Heart left ventricle (tissue), 16 donors: Measurements from ENCODE around the gene ICE1. TPM values are rescaled to one million over a fixed set of nuclear protein-coding genes. Genes with fewer than 3 reads are reported as not detected.
A peak's percentile ranks its signal among the peaks of the same experiment; 100 is the strongest.

ENCODE experiments used
- ATAC-seq, 4 donors: fragments of 200-7000 bp; cut with Tn5 transposase; one replicate each; pipeline ENCODE4 v1.9.1; 2020 to 2022; ENCODE audit warnings: moderate library complexity in 4 of 4, mild to moderate bottlenecking in 3 of 4, moderate number of reproducible peaks in 1 of 4
- DNase-seq, 5 donors: peaks; one replicate each; pipeline ENCODE4 v3.0.0-alpha.2; 2020
- H3K27ac ChIP-seq, 12 donors: fragments of 200-600 bp; sonication (generic) in 4 of 12; one replicate each; pipeline versions ENCODE4 v1.5.0 to v1.8.0; 2016 to 2022; ENCODE audit warnings: mild to moderate bottlenecking in 2 of 12
- H3K27me3 ChIP-seq, 9 donors: fragments of 200-600 bp; sonication (generic) in 2 of 9; one replicate each; pipeline versions ENCODE4 v1.5.1 to v1.8.0; 2016 to 2022; ENCODE audit warnings: mild to moderate bottlenecking in 3 of 9
- H3K36me3 ChIP-seq, 9 donors: fragments of 200-600 bp; sonication (generic) in 2 of 9; one replicate each; pipeline versions ENCODE4 v1.5.0 to v1.8.0; 2018 to 2022; ENCODE audit warnings: mild to moderate bottlenecking in 2 of 9
- H3K4me1 ChIP-seq, 12 donors: fragments of 200-600 bp; sonication (generic) in 4 of 12; one replicate each; pipeline versions ENCODE4 v1.5.0 to v1.8.0; 2016 to 2022; ENCODE audit warnings: mild to moderate bottlenecking in 3 of 12
- H3K4me3 ChIP-seq, 12 donors: fragments of 200-600 bp; sonication (generic) in 4 of 12; one replicate each; pipeline versions ENCODE4 v1.5.0 to v1.8.0; 2017 to 2022; ENCODE audit warnings: mild to moderate bottlenecking in 9 of 12, moderate library complexity in 4 of 12
- H3K9me3 ChIP-seq, 12 donors: fragments of 200-600 bp; sonication (generic) in 4 of 12; one replicate each; pipeline versions ENCODE4 v1.5.0 to v1.8.0; 2016 to 2022; ENCODE audit warnings: mild to moderate bottlenecking in 1 of 12
- CTCF ChIP-seq, 12 donors: fragments of 200-600 bp; sonication (generic) in 4 of 12; IDR thresholded peaks; one replicate each; pipeline versions ENCODE4 v1.5.0 to v1.8.0; 2018 to 2022; ENCODE audit warnings: antibody characterized with exemption in 12 of 12, mild to moderate bottlenecking in 5 of 12
- POLR2A ChIP-seq, 2 donors: fragments of 450-650 bp; IDR thresholded peaks; one replicate each; pipeline ENCODE4 v1.6.1; 2017; ENCODE audit warnings: antibody characterized with exemption in 2 of 2, mild to moderate bottlenecking in 2 of 2, moderate library complexity in 2 of 2
- WGBS, 4 donors: extraction: QIAGEN DNeasy Blood & Tissue Kit in 2 of 4; methylation state at CpG; one replicate each; pipeline versions ENCODE4 v1.1.5 to v1.1.7; 2013 to 2018; 5-methylcytosine and 5-hydroxymethylcytosine counted together
- intact Hi-C, 10 donors: fragments of 100-400 bp; cut with DNase I; formaldehyde crosslinking; loops; one replicate each; pipeline versions ENCODE4 v1.11.1 to v1.14.2; 2022
- polyA plus RNA-seq, 2 donors: library from polyadenylated mRNA; stranded (reverse); fragments of 200-250 nt; gene quantifications; one replicate each; pipeline ENCODE4 v1.2.3, GENCODE V29; 2013
- total RNA-seq, 9 donors: library from RNA; depleted of rRNA in 2 of 9; stranded (reverse); fragments of >200 nt in 2 of 9; fragmentation: NEBNext Ultra II Directional in 3 of 9; extraction: Animal tissue kit (Norgen Biotek cat#: 25700) in 3 of 9; gene quantifications; one replicate each; pipeline versions ENCODE4 v1.1.0 to v1.2.4, GENCODE V29; 2016 to 2023
- donor health status: ischemic (EF 13 %, LVEDD 7.1; RV severe dilation, severe dysfunction).
- donor health status: healthy with polysubstance abuse.
- donor health status: DM: no; HTN: yes; CAD: no.
- donor health status: DM: no; HTN: no; CAD: no.
- donor health status: ischemic (EF 25% LVEDD 6.9; RV normal size, moderate dysfunction).
- donor health status: ischemic (EF 25% LVEDD 5.7; RV mildly dilated, moderate dysfunction).
- donor health status: healthy.
- donor health status: DM: yes; HTN: yes; CAD: no.
- donor health status: ischemic (EF 35%, LVEDD 5.7; RV mildly dilated, moderate dysfunction).
- donor health status: nonischemic (EF 11% LVEDD 7.7; RV severe dilation, severe dysfunction).
- donor health status: DM: yes; HTN: yes; CAD: no.
- donor health status: PGD.
- donor health status: ischemic (EF 29% LVEDD 5.4; RV normal size, mild dysfunction).
- donor health status: nonischemic (EF 23%, LVEDD 6.1; RV moderate dilation, normal function).

Gene ICE1
- total and polyA plus RNA-seq, 11 donors: 4.8 to 21.4 (median 18.7) TPM

- Histone ChIP-seq H3K27me3 (no peaks in the 10 kb centered on the region), H3K4me3 (peak overlapping the region; percentile 53 to 100 (median 92)), H3K9me3 (no peaks in the 10 kb centered on the region), H3K4me1 (peaks cover 7 to 46% (median 33%) of the 10 kb centered on the region in 12 donors), H3K27ac (peak overlapping the region; percentile 92 to 100 (median 97)), H3K36me3 (no peaks in the 10 kb centered on the region)
- WGBS, 4 donors: 10 to 23% (median 13%) methylated on average over 24 of the region's 24 CpGs
- ATAC-seq: no peak
- no peak for DNase-seq
- TF ChIP-seq POLR2A (IDR thresholded peaks at IDR 0.05) (no peak), CTCF (IDR thresholded peaks at IDR 0.05) (no peak)
- intact Hi-C loops: loop anchor here in 3 of 10 donors (2.0 to 5.0 kb wide), 3 partner anchors 543 to 956 kb away; partner anchors contain the start of gene MED10 (in 1 of the 3)
Observed at GRCh38 chr5:5421149-5421960, 1.1 kb upstream of the ICE1 start.

- H3K36me3 ChIP-seq: peaks cover 0 to 7% (median 0%) of the 10 kb centered on the region in 9 donors
- TF ChIP-seq CTCF (IDR thresholded peaks at IDR 0.05): no peak
- TF ChIP-seq POLR2A (IDR thresholded peaks at IDR 0.05): no peak
- H3K27ac ChIP-seq: peak overlapping the region; percentile 92 to 100 (median 97)
- ATAC-seq: no peak
- peak in 1 of 5 donors; percentile 32 for DNase-seq
- H3K27me3 ChIP-seq: no peaks in the 10 kb centered on the region
- WGBS, 4 donors: 0 to 1% (median 1%) methylated on average over 17 to 58 of the region's 58 CpGs
- H3K9me3 ChIP-seq: no peaks in the 10 kb centered on the region
- intact Hi-C loops: loop anchor here in 2 of 10 donors (5.0 kb wide), 2 partner anchors 546 to 954 kb away; partner anchors contain the start of gene MED10 (in 1 of the 2)
- H3K4me1 ChIP-seq: peaks cover 7 to 51% (median 39%) of the 10 kb centered on the region in 12 donors
- peak overlapping the region; percentile 62 to 100 (median 94) for H3K4me3 ChIP-seq
Observed at GRCh38 chr5:5422819-5423515, 490 bp downstream of the ICE1 start.

GRCh38 chr5:5423586-5423985 is 1.1 kb downstream of the ICE1 start:
- peak overlapping the region in 3 of 12 donors; percentile 20 to 97 (median 92) for H3K27ac ChIP-seq

More at GRCh38 chr5:5423586-5423985, 1.1 kb downstream of the ICE1 start:
- Histone ChIP-seq H3K4me3 (peak overlapping the region; percentile 62 to 100 (median 94)), H3K27me3 (no peaks in the 10 kb centered on the region), H3K4me1 (peaks cover 7 to 52% (median 39%) of the 10 kb centered on the region in 12 donors), H3K36me3 (peaks cover 0 to 7% (median 0%) of the 10 kb centered on the region in 9 donors), H3K9me3 (no peaks in the 10 kb centered on the region)
- WGBS, 4 donors: 34 to 49% (median 43%) methylated on average over 7 of the region's 7 CpGs
- no peak for ATAC-seq
- no peak for TF ChIP-seq POLR2A (IDR thresholded peaks at IDR 0.05)
- TF ChIP-seq CTCF (IDR thresholded peaks at IDR 0.05): no peak
- no peak for DNase-seq
- intact Hi-C loops: loop anchor here in 2 of 10 donors (5.0 kb wide), 2 partner anchors 546 to 954 kb away; partner anchors contain the start of gene MED10 (in 1 of the 2)
